HG03469 (cell line): ENCODE data around the gene SMAD4.

Source experiments
- ATAC-seq: cut with Tn5 transposase; IDR thresholded peaks from one replicate; pipeline ENCODE4 v1.9.1; 2021; ENCODE audit warnings: mild to moderate bottlenecking, moderate library complexity, moderate number of reproducible peaks; ENCODE audit not compliant: unreplicated experiment

The SMAD4 gene

GRCh38 chr18:51021226-51021965, 8.6 kb upstream of the SMAD4 start:
- no peak for ATAC-seq

DNA sequence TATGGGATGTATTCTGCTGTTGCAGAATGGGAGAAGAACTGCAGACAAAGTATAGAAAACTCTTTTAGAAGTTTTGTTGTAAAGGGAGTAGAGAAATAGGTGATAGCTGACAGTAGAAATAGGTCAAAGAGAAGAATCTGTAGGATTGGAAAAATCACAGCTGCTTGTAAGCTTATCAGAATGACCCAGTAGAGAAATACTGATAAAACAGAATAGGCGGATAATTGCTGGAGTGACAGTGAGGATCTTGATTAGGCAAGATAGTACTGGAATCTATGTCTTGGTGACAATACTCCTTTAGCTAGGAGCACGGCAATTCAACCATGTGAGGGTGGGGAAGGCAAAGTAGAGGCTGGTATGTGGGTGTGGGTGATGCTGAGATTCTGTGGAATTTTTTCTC, 4.5 kb upstream of the SMAD4 start:
- ATAC-seq = no peak

DNA sequence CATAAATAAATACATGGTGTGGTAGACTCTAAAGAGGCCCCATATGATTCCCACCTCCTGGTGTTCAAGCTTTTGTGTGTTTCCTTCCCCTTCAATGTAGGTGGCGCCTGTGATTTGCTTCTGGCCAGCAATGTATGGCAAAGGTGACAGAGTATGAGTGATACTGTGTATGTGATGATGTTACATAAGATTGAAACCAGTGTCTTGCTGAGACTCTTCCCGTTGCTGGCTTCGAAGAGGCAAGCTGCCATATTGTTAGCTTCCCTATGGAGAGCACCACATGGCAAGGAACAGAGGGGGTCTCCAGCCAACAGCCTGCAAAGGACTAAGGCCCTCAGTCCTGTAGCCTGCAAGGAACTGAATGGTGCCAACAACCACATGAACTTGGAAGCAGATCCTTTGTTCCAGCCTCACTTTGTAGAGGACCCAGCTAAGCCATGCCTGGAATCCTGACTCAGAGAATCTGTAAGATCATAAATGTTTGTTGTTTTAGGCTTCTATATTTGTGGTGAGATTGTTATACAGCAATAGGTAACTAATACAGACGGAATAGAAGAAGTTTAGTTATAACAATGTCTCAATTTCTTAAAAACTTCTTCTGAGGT, 1.7 kb upstream of the SMAD4 start:
- ATAC-seq = no peak

GRCh38 chr18:51029378-51029693, 677 bp upstream of the SMAD4 start:
- ATAC-seq = no peak

DNA sequence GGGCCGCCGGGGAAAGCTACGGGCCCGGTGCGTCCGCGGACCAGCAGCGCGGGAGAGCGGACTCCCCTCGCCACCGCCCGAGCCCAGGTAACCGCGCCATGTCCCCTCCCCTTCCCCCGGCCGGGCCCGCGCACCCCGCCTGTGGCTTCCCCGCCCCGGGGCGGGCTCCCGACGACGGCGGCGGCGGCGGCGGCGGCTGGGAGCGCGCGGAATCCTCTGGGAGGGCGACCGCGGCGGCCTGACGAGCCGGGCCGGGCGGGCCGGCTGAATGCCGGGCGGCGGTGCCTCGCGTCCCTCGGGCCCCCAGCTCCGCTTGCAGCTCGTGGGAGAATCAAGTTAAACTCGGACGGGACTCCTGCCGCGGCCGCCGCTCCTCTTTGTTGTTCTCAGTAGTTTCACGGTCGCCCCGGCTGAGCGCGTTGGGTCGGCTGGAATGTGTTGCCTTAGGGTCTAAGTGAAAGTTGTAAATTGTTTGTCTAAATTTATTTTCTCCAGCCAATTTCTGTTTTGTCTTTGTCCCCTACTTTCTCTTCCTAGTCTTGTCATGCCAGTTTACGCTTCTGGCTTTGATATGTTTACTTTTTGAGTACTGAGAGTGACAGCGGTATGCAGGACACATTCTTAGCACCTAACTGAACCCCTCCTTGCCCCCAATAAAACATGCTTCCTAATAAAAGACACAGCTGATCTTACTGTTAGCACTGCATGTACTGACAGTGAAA, 685 bp downstream of the SMAD4 start:
- ATAC-seq = peak; percentile 31

DNA sequence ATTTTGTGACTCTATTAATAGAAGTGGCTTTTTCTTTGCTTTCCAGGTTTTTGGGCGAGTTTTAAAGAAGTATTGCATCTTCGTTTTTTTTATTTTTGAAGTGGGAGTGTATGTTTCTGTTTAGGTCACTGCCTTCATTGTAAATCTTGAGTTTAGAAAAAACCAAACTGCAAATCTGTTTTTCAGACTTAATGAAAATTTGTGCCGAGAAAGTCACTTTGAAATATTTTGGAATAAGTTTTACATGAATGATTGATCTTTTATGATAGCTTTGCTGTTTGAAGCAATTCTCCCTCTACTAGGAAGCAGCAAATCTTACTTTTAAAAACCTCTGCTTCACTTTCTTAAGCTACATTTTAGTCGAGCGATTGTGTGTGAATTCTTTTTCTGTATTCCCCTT, 2.2 kb downstream of the SMAD4 start:
- ATAC-seq = no peak

- no peak for ATAC-seq
Observed at GRCh38 chr18:51037230-51037629, 7.2 kb downstream of the SMAD4 start.

GRCh38 chr18:51038110-51038509, 8.1 kb downstream of the SMAD4 start:
- no peak for ATAC-seq

DNA sequence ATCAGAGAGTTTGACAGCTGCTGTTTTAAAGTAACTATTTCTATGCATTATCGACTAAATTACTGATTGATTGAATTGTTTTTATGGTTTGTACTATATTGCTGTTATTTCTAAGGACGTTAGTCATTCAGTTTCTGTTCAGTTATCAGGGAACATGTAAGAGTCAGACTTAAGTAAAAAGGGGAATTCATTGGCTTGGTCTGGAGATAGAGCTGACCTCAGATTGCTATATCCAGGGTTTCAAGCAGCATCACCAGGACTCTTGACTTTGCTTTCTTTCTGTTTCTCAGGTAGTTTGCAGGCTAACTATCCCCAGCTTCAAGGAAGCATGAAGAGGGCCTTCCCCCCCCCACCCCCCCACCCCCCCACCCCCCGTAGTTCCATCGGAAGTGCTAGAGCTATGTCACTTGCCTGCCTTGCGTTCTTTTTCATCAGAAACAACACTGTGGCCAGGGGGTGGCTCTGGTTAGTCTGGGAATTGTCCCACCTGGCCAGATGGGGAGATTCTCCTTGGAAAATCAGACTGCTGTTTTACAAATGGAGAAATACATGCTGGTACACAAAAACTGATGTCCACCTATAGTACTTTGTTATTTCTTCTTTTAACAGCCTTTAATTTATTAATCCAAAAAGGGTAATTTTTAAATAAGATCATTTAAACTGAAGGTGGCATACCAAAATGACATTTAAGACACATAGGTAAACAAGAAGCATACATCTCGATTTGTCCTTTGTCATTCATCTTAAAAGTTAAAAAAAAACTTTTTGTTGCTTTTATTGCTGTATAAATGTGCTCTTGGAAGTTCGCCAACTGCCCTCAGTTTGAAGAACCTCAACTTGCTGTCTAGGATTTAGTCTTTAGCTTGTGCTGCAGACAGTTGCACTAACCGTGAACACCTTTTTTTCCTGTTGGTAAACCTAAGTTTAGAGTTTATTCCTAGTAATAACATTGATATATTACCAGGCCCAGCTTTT, 9.4 kb downstream of the SMAD4 start:
- ATAC-seq = no peak

DNA sequence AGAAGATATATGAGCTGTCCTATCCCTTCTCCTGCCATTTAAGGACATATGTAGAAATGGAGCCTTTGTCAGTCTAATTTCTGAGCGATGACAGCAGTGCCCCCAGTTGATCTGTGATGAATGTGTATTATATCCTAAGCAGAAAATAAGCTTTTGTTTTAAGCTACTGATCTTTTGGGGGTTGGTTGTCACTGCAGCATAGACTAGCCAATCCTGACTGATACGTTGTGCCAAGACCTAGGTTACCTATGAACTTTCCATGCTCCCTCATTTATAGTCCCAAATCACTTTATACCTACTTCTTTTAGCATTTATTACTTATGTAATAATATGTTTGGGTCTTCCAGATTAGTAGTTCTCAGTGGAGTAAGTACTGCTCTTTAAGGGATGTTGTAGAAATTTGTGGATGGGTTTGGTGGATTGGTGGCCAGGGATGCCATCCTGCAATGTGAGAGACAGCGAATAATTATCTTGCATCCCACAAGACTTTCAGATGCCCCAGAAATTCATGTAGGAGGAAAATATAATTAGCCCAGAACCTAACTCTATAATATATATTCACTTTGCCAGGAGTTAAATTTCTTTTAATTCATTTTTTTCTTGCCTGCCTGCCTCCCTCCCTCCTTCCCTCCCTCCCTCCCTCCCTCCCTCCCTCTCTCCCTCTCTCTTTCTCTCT, 11.8 kb downstream of the SMAD4 start:
- ATAC-seq = no peak

GRCh38 chr18:51044928-51045585, 15.0 kb downstream of the SMAD4 start:
- ATAC-seq = no peak

GRCh38 chr18:51048190-51048589, 18.2 kb downstream of the SMAD4 start:
- no peak for ATAC-seq

DNA sequence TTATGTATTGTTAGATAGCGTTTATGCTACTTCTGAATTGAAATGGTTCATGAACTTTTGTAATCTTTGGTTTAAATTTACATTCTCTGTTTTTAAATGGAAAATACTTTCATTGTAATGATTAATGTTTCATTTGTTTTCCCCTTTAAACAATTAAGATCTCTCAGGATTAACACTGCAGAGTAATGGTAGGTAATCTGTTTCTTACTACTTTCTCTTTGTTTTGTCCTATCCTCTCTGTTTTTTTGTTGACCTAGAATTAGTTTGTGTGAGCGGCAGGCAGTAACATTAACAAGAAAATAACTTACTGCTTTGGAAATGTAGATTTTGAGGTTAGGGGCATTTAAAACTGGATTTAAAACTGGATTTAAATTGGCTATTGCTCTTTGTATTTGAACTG, 19.1 kb downstream of the SMAD4 start:
- ATAC-seq = no peak

GRCh38 chr18:51051105-51051712, 21.2 kb downstream of the SMAD4 start:
- peak; percentile 64 for ATAC-seq

DNA sequence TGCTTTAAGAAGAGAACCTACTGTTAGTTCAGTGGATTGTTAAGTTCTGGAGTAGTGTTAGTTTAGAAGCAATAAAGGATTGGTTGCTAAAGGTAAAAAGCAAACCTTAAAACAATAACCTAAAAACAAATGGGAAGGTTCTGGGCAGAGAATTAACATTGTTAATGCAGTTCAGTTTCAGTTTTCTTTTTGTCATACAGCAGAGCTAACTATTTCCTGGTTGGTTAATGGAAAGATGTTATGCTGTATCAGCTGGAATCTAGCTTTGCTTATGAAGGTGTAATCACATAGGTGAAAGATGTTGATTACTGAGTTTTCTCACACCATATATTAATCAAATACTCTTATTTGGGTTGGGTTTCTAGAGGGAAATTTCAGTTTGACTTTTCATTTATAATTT, 23.8 kb downstream of the SMAD4 start:
- peak; percentile 47 for ATAC-seq

DNA sequence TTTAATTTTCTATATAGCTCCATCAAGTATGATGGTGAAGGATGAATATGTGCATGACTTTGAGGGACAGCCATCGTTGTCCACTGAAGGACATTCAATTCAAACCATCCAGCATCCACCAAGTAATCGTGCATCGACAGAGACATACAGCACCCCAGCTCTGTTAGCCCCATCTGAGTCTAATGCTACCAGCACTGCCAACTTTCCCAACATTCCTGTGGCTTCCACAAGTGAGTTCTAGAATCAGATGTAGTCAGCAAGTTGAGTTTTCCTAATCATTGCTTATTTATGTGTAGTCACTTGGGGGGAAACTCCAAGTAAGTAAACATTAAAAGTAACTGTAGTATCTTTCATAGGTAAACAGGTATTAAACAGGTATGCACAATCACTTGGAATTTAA, 24.8 kb downstream of the SMAD4 start:
- ATAC-seq = no peak

DNA sequence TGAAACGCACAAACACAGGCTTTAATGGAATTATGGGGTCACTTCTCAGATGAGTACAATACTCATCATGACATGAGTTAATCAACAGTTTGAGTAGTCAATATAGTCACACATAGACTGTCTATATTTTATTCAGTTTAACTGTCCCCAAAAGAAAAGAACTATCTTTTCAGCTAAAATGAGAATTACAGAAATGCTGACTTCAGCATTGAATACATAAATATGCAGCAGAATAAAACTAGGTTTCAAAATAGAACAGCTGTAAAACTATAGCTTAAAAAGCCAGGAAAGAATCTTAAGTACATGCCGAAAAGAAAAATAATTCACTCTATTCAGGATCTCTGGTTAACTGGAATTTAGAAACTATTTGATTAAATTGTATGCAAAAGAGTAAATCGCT, 30.0 kb downstream of the SMAD4 start:
- ATAC-seq = no peak

DNA sequence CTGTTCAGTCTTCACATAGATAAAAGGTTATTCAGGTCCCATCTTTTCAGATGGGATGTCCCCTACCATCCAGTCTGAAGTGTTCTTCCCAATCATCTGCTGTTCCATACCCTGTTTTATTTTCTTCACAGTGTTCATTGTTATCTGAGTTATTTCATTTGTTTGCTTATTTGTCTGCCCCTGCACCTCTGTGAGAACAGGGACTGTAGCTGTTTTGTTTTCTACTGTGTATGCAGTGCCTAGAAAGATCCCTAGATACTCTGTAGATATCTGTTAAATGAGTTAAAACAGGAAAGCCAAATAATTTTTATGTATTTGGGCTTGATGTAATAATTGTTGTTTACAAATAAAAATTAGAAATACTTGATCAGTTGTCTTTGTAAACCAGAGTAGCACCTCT, 34.2 kb downstream of the SMAD4 start:
- no peak for ATAC-seq

- no peak for ATAC-seq
Observed at GRCh38 chr18:51066273-51066672, 36.3 kb downstream of the SMAD4 start.

- no peak for ATAC-seq
Observed at GRCh38 chr18:51068105-51068504, 38.1 kb downstream of the SMAD4 start.
